ENCODE results near the gene DUSP18.
"Not testable (repeated sequence)": the region's sequence is repeated elsewhere in the genome, so short reads cannot be mapped to it uniquely, and the experiment has no call there.

The DUSP18 gene

DNA sequence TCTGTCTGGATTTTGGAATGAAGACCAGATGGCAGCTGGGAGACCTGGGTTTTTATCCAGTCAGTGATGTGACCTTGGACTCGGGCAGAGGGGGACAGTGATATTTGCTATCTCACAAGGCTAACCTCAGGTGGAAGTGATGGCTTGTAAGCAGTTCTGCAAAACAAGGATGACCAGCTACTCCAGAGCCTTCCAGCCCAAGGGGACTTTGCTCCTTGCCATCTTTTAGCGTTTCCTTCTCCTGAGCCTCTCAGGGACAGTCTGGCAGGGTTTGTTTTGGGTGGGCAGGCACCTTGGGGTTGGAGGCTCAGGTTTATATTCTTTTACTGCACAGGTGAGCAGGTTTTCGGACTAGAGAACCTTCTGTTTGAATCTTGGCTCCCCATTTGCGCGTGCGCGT, 17.5 kb upstream of the DUSP18 start:
- no peak overlapping the region for H3K9ac ChIP-seq (ENCODE audit: low read length)
- H3K4me1 ChIP-seq (ENCODE audit: low read length) = peaks cover 10% of the 10 kb centered on the region
- TF ChIP-seq, protein P1, sequence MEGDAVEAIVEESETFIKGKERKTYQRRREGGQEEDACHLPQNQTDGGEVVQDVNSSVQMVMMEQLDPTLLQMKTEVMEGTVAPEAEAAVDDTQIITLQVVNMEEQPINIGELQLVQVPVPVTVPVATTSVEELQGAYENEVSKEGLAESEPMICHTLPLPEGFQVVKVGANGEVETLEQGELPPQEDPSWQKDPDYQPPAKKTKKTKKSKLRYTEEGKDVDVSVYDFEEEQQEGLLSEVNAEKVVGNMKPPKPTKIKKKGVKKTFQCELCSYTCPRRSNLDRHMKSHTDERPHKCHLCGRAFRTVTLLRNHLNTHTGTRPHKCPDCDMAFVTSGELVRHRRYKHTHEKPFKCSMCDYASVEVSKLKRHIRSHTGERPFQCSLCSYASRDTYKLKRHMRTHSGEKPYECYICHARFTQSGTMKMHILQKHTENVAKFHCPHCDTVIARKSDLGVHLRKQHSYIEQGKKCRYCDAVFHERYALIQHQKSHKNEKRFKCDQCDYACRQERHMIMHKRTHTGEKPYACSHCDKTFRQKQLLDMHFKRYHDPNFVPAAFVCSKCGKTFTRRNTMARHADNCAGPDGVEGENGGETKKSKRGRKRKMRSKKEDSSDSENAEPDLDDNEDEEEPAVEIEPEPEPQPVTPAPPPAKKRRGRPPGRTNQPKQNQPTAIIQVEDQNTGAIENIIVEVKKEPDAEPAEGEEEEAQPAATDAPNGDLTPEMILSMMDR (IDR thresholded peaks at IDR 0.05; ENCODE audit: low read depth, low read length) = no peak
- TF ChIP-seq EZH2phosphoT487 (IDR thresholded peaks at IDR 0.05; ENCODE audit: low read depth) = no peak
- no peaks in the 10 kb centered on the region for H4K20me1 ChIP-seq (ENCODE audit: insufficient read depth, low read length)
- no peak overlapping the region for H3K4me3 ChIP-seq (ENCODE audit: low read length)
- H2AFZ ChIP-seq (ENCODE audit: low read depth, low read length) = no peak overlapping the region
- H3K9me3 ChIP-seq (ENCODE audit: insufficient read depth, low read length) = no peaks in the 10 kb centered on the region
- H3K27ac ChIP-seq (ENCODE audit: low read length) = no peak overlapping the region
- H3K4me2 ChIP-seq (ENCODE audit: low read length) = no peak overlapping the region
- H3K27me3 ChIP-seq (ENCODE audit: low read depth, low read length) = no peaks in the 10 kb centered on the region; the same call in 1 of the 2 replicates
- H3K36me3 ChIP-seq (replicated peaks; ENCODE audit: low read depth, low read length) = no peaks in the 10 kb centered on the region
- H3K79me2 ChIP-seq (ENCODE audit: low read length) = no peaks in the 10 kb centered on the region

DNA sequence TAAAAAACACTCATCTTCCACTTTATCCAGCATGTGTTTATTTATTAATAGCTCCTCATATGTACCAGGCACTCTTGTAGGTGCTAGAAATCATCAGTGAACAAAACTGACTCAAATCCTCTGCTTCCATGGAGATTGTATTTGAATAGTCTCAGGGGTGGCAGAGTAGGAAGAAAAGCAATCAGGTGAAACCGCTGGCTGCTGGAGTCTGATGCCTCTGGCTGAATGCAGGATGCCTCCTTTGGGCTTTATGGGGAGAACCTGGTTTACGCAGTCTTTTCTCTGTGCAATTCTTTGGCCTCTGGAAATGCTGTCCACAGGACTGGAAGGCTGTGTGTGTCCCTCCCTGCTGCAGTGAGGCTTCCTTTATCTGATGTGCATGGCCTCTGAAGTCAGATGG, 14.2 kb upstream of the DUSP18 start:
- Histone ChIP-seq H3K27ac (ENCODE audit: low read length) (no peak overlapping the region), H3K4me1 (ENCODE audit: low read length) (peaks cover 10% of the 10 kb centered on the region), H3K27me3 (ENCODE audit: low read depth, low read length) (peaks cover 22% of the 10 kb centered on the region), H3K9ac (ENCODE audit: low read length) (no peak overlapping the region), H3K4me3 (ENCODE audit: low read length) (no peak overlapping the region), H4K20me1 (ENCODE audit: insufficient read depth, low read length) (no peaks in the 10 kb centered on the region), H3K9me3 (ENCODE audit: insufficient read depth, low read length) (no peaks in the 10 kb centered on the region), H3K4me2 (ENCODE audit: low read length) (no peak overlapping the region), H2AFZ (ENCODE audit: low read depth, low read length) (no peak overlapping the region), H3K79me2 (ENCODE audit: low read length) (no peaks in the 10 kb centered on the region), H3K36me3 (replicated peaks; ENCODE audit: low read depth, low read length) (no peaks in the 10 kb centered on the region)
- TF ChIP-seq EZH2phosphoT487 (IDR thresholded peaks at IDR 0.05; ENCODE audit: low read depth) = no peak
- TF ChIP-seq, protein P1 (IDR thresholded peaks at IDR 0.05; ENCODE audit: low read depth, low read length) = no peak

DNA sequence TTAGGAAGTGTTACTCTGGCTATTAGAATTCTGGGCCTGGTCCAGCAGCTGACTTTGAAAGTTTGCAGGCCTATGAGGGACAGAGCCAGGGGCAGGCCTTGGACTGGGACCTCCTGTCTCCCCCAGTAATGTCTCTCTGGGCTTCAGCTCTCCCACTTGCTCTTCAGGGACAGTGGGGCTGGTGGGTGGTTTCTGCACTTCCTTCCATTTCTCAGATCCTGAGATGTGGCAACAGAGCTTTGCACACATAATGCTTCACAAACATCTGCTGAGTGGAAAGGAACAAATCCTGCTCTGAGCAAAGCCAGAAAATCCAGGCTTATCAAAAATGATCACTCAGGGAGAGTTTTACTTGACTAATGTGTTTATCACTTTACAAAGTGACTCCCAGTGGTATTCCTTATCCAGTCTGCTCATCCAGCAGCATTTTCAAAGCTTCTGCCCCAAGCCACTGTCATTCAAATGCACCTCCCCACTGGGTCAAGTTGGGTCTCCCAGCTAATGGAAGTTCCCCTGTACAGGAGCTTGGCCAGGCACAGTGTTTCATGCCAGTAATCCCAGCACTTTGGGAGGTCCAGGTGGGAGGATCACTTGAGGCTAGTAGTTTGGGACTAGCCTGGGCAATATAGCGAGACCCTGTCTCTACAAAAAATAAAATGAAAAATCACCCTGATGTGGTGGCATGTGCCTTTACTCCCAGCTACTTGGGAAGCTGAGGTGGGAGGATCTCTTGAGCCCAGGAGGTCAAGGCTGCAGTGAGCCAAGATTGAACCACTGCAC, 13.5 kb upstream of the DUSP18 start:
- Histone ChIP-seq H3K4me2 (ENCODE audit: low read length) (peak overlapping the region; percentile 16; the same call in 1 of the 2 replicates), H3K36me3 (replicated peaks; ENCODE audit: low read depth, low read length) (no peaks in the 10 kb centered on the region), H3K27ac (ENCODE audit: low read length) (no peak overlapping the region), H3K79me2 (ENCODE audit: low read length) (no peaks in the 10 kb centered on the region), H2AFZ (ENCODE audit: low read depth, low read length) (no peak overlapping the region), H3K27me3 (ENCODE audit: low read depth, low read length) (peaks cover 26% of the 10 kb centered on the region), H3K9ac (ENCODE audit: low read length) (no peak overlapping the region), H3K9me3 (ENCODE audit: insufficient read depth, low read length) (no peaks in the 10 kb centered on the region), H3K4me3 (ENCODE audit: low read length) (no peak overlapping the region), H3K4me1 (ENCODE audit: low read length) (peaks cover 10% of the 10 kb centered on the region), H4K20me1 (ENCODE audit: insufficient read depth, low read length) (no peaks in the 10 kb centered on the region)
- TF ChIP-seq EZH2phosphoT487 (IDR thresholded peaks at IDR 0.05; ENCODE audit: low read depth) = no peak
- TF ChIP-seq, protein P1 (IDR thresholded peaks at IDR 0.05; ENCODE audit: low read depth, low read length) = no peak

DNA sequence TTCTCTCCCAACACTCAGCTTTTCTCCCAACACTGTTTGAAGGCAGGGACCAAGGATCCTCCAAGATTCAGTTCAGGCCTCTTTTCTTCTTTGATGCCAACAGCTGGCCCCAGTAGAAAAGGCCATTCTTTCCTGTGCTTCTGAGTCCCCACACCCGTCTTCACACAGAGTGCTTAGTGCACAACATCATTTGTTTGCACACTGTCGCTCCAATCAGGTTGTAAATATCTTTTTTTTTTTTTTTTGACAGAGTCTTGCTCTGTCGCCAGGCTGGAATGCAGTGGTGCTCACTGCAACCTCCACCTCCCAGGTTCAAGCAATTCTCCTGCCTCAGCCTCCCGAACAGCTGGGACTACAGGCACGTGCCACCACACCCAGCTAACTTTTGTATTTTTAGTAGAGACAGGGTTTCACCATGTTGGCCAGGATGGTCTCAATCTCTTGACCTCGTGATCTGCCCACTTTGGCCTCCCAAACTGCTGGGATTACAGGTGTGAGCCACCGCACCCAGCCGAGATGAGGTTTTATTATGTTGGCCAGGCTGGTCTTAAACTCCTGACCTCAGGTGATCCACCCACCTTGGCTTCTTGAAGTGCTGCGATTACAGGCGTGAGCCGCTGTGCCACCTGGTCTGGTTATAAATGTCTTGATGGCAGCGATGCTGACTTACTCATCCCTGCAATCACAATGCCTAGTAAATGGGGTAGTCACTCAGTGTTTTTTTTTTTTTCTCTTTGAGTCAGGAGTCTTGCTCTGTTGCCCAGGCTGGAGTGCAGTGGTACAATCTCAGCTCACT, 12.4 kb upstream of the DUSP18 start:
- H2AFZ ChIP-seq (ENCODE audit: low read depth, low read length); H3K4me1 ChIP-seq (ENCODE audit: low read length); H3K79me2 ChIP-seq (ENCODE audit: low read length); H3K36me3 ChIP-seq (replicated peaks; ENCODE audit: low read depth, low read length); H4K20me1 ChIP-seq (ENCODE audit: insufficient read depth, low read length); H3K4me2 ChIP-seq (ENCODE audit: low read length); H3K4me3 ChIP-seq (ENCODE audit: low read length); H3K27ac ChIP-seq (ENCODE audit: low read length); H3K9me3 ChIP-seq (ENCODE audit: insufficient read depth, low read length); H3K9ac ChIP-seq (ENCODE audit: low read length): not testable (repeated sequence)
- peaks cover 29% of the 10 kb centered on the region for H3K27me3 ChIP-seq (ENCODE audit: low read depth, low read length)

DNA sequence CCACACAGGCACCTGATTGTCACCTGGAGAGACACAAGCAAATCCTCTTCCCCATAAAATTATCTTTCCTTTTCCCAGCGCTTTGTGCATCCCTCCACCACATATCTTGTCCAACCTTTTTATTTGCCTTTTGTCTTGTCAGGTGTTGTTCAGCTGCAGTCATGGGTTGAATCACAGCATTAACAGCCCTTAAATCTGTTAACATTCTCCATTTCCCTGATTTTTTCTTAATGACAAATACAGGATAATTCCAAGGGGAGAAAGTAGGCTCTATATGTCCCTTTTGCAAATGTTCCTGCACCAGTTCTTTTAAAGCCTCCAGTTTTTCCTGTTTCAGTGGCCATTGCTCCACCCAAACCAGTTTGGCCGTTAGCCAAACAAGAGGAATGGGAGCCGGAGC, 8.9 kb upstream of the DUSP18 start:
- H4K20me1 ChIP-seq (ENCODE audit: insufficient read depth, low read length); H3K4me1 ChIP-seq (ENCODE audit: low read length); H2AFZ ChIP-seq (ENCODE audit: low read depth, low read length); H3K9me3 ChIP-seq (ENCODE audit: insufficient read depth, low read length); H3K4me3 ChIP-seq (ENCODE audit: low read length); H3K27ac ChIP-seq (ENCODE audit: low read length); H3K36me3 ChIP-seq (replicated peaks; ENCODE audit: low read depth, low read length); H3K4me2 ChIP-seq (ENCODE audit: low read length); H3K9ac ChIP-seq (ENCODE audit: low read length); H3K79me2 ChIP-seq (ENCODE audit: low read length): not testable (repeated sequence)
- H3K27me3 ChIP-seq (ENCODE audit: low read depth, low read length) = peaks cover 29% of the 10 kb centered on the region

Measured in OCI-LY3 (cell line).